Small intestine (tissue), 7 donors: ENCODE results near the gene TMEM8B. TPM values are rescaled to one million over a fixed set of nuclear protein-coding genes. Genes with fewer than 3 reads are reported as not detected.

ENCODE experiments used
- DNase-seq, 2 donors: peaks; one replicate each; pipeline versions ENCODE4 v3.0.0 to v3.0.0-alpha.2; 2013
- FAIRE-seq: peaks from 2 replicates; lab custom pipeline; 2012; peaks lifted over from hg19 to GRCh38; lab: Jason Lieb, UNC
- H3K27ac ChIP-seq, 3 donors: one replicate each; pipeline ENCODE4 v1.5.1; 2013; ENCODE audit warnings: low read length in 2 of 3, mild to moderate bottlenecking in 2 of 3, control low read depth in 1 of 3, inconsistent platforms in 1 of 3, low read depth in 1 of 3, moderate library complexity in 1 of 3
- H3K27me3 ChIP-seq, 3 donors: one replicate each; pipeline ENCODE4 v1.6.1; 2013; ENCODE audit warnings: low read length in 3 of 3, inconsistent platforms in 1 of 3; ENCODE audit not compliant: control insufficient read depth in 3 of 3, insufficient read depth in 3 of 3
- H3K36me3 ChIP-seq, 3 donors: one replicate each; pipeline ENCODE4 v1.6.1; 2013; ENCODE audit warnings: low read length in 3 of 3, inconsistent platforms in 1 of 3, low read depth in 1 of 3, mild to moderate bottlenecking in 1 of 3, moderate library complexity in 1 of 3; ENCODE audit not compliant: control insufficient read depth in 3 of 3, insufficient read depth in 2 of 3
- H3K4me1 ChIP-seq, 3 donors: one replicate each; pipeline ENCODE4 v1.6.1; 2013; ENCODE audit warnings: low read length in 2 of 3, inconsistent platforms in 1 of 3, low read depth in 1 of 3, mild to moderate bottlenecking in 1 of 3, moderate library complexity in 1 of 3; ENCODE audit not compliant: control insufficient read depth in 3 of 3, insufficient read depth in 2 of 3
- H3K4me3 ChIP-seq, 3 donors: one replicate each; pipeline ENCODE4 v1.5.1; 2013; ENCODE audit warnings: low read length in 3 of 3, control low read depth in 1 of 3, inconsistent platforms in 1 of 3, low read depth in 1 of 3, mild to moderate bottlenecking in 1 of 3, moderate library complexity in 1 of 3
- H3K9me3 ChIP-seq, 2 donors: one replicate each; pipeline ENCODE4 v1.6.1; 2013; ENCODE audit warnings: low read depth in 1 of 2, low read length in 1 of 2; ENCODE audit not compliant: control insufficient read depth in 2 of 2, insufficient read depth in 1 of 2
- WGBS, 3 donors: extraction: QIAGEN DNeasy Blood & Tissue Kit; methylation state at CpG; one replicate each; pipeline ENCODE4 v1.1.7; 2013; 5-methylcytosine and 5-hydroxymethylcytosine counted together
- polyA plus RNA-seq, 4 donors: library from polyadenylated mRNA; stranded (reverse) in 3 of 4; unstranded in 1 of 4; fragments of 200-250 nt in 3 of 4; fragments of 120-200 nt in 1 of 4; gene quantifications; one replicate each; pipeline versions ENCODE4 v1.2.1 to v1.2.3, GENCODE V29; 2013
- donor health status: healthy with polysubstance abuse.
- donor health status: control.
- donor health status: control.
- donor health status: Bipolar disorder and iron deficiency.
- donor health status: healthy.

TMEM8B gene
- polyA plus RNA-seq, 4 donors, result 0.89 to 35.9 (median 4.5) TPM

- no peak overlapping the region for H3K4me3 ChIP-seq
- no peak overlapping the region for H3K27ac ChIP-seq
- peaks cover 0 to 3% (median 0%) of the 10 kb centered on the region in 3 donors for H3K27me3 ChIP-seq
- DNase-seq (no peak), FAIRE-seq (no peak)
- peaks cover 0 to 3% (median 0%) of the 10 kb centered on the region in 3 donors for H3K36me3 ChIP-seq
- H3K9me3 ChIP-seq, result no peaks in the 10 kb centered on the region
- peaks cover 0 to 3% (median 0%) of the 10 kb centered on the region in 3 donors for H3K4me1 ChIP-seq
- WGBS, 3 donors, result 46 to 56% (median 53%) methylated on average over 16 of the region's 16 CpGs
Observed at GRCh38 chr9:35859310-35859989, 30.4 kb downstream of the TMEM8B start.

GRCh38 chr9:35859990-35860339, 30.9 kb downstream of the TMEM8B start:
- no peak for DNase-seq
- no peak overlapping the region for H3K27ac ChIP-seq

GRCh38 chr9:35861161-35861897, 32.3 kb downstream of the TMEM8B start:
- Histone ChIP-seq H3K27ac (no peak overlapping the region), H3K27me3 (peaks cover 0 to 3% (median 0%) of the 10 kb centered on the region in 3 donors), H3K4me1 (peaks cover 0 to 3% (median 0%) of the 10 kb centered on the region in 3 donors), H3K36me3 (no peaks in the 10 kb centered on the region), H3K9me3 (no peaks in the 10 kb centered on the region), H3K4me3 (no peak overlapping the region)
- no peak for DNase-seq
- 20 to 57% (median 48%) methylated on average over 12 of the region's 12 CpGs for WGBS, 3 donors
- FAIRE-seq, result no peak

More at GRCh38 chr9:35859990-35860339, 30.9 kb downstream of the TMEM8B start:
- H3K4me1 ChIP-seq, result peaks cover 0 to 3% (median 0%) of the 10 kb centered on the region in 3 donors
- H3K9me3 ChIP-seq, result no peaks in the 10 kb centered on the region
- 38 to 50% (median 45%) methylated on average over 3 of the region's 3 CpGs for WGBS, 3 donors
- H3K36me3 ChIP-seq, result peaks cover 0 to 3% (median 0%) of the 10 kb centered on the region in 3 donors
- no peak for FAIRE-seq
- H3K4me3 ChIP-seq, result no peak overlapping the region
- peaks cover 0 to 3% (median 0%) of the 10 kb centered on the region in 3 donors for H3K27me3 ChIP-seq

- no peak for DNase-seq
- H3K27me3 ChIP-seq, result peaks cover 0 to 3% (median 0%) of the 10 kb centered on the region in 3 donors
- H3K4me1 ChIP-seq, result peaks cover 0 to 3% (median 0%) of the 10 kb centered on the region in 3 donors
- FAIRE-seq, result no peak
- H3K36me3 ChIP-seq, result no peaks in the 10 kb centered on the region
- H3K4me3 ChIP-seq, result no peak overlapping the region
- no peaks in the 10 kb centered on the region for H3K9me3 ChIP-seq
- no peak overlapping the region for H3K27ac ChIP-seq
- 82 to 87% (median 85%) methylated on average over 4 of the region's 4 CpGs for WGBS, 3 donors
Observed at GRCh38 chr9:35862328-35862727, 33.3 kb downstream of the TMEM8B start.

- no peak overlapping the region for H3K4me3 ChIP-seq
Observed at GRCh38 chr9:35863583-35863982, 34.6 kb downstream of the TMEM8B start.

GRCh38 chr9:35864695-35865255, 35.7 kb downstream of the TMEM8B start:
- H3K36me3 ChIP-seq, result no peaks in the 10 kb centered on the region
- FAIRE-seq (no peak), DNase-seq (no peak)
- H3K27ac ChIP-seq, result no peak overlapping the region
- 86 to 90% (median 87%) methylated on average over 8 of the region's 8 CpGs for WGBS, 3 donors
- peaks cover 0 to 3% (median under 1%) of the 10 kb centered on the region in 3 donors for H3K27me3 ChIP-seq
- H3K4me3 ChIP-seq, result no peak overlapping the region
- no peaks in the 10 kb centered on the region for H3K9me3 ChIP-seq
- H3K4me1 ChIP-seq, result peaks cover 0 to 3% (median 0%) of the 10 kb centered on the region in 3 donors

More at GRCh38 chr9:35863583-35863982, 34.6 kb downstream of the TMEM8B start:
- Histone ChIP-seq H3K27me3 (peaks cover 0 to 3% (median 0%) of the 10 kb centered on the region in 3 donors), H3K4me1 (peaks cover 0 to 3% (median 0%) of the 10 kb centered on the region in 3 donors), H3K27ac (no peak overlapping the region), H3K36me3 (no peaks in the 10 kb centered on the region), H3K9me3 (no peaks in the 10 kb centered on the region)
- no peak for DNase-seq
- FAIRE-seq, result no peak
- 70 to 79% (median 70%) methylated on average over 8 of the region's 8 CpGs for WGBS, 3 donors

- H3K9me3 ChIP-seq, result no peaks in the 10 kb centered on the region
- FAIRE-seq, result no peak
- no peak overlapping the region for H3K4me3 ChIP-seq
- 83 to 90% (median 88%) methylated on average over 4 of the region's 4 CpGs for WGBS, 3 donors
- H3K27me3 ChIP-seq, result peaks cover 0 to 2% (median under 1%) of the 10 kb centered on the region in 3 donors
- DNase-seq, result no peak
- no peaks in the 10 kb centered on the region for H3K36me3 ChIP-seq
- no peak overlapping the region for H3K27ac ChIP-seq
- no peaks in the 10 kb centered on the region for H3K4me1 ChIP-seq
Observed at GRCh38 chr9:35867538-35867937, 38.5 kb downstream of the TMEM8B start.

GRCh38 chr9:35868933-35869332, 39.9 kb downstream of the TMEM8B start:
- FAIRE-seq (no peak), DNase-seq (no peak)
- H3K36me3 ChIP-seq, result no peaks in the 10 kb centered on the region
- H3K27ac ChIP-seq, result no peak overlapping the region
- no peaks in the 10 kb centered on the region for H3K4me1 ChIP-seq
- 68 to 82% (median 75%) methylated on average over 2 of the region's 2 CpGs for WGBS, 3 donors
- peaks cover 0 to 2% (median 0%) of the 10 kb centered on the region in 3 donors for H3K27me3 ChIP-seq
- no peaks in the 10 kb centered on the region for H3K9me3 ChIP-seq
- H3K4me3 ChIP-seq, result no peak overlapping the region
